GM18868 (cell line): ENCODE results near the gene ZNF648.
"Not testable (repeated sequence)": the region's sequence is repeated elsewhere in the genome, so short reads cannot be mapped to it uniquely, and the experiment has no call there.

Experiments used
- ATAC-seq: cut with Tn5 transposase; IDR thresholded peaks from one replicate; pipeline ENCODE4 v1.9.1; 2021; ENCODE audit warnings: mild to moderate bottlenecking, moderate library complexity; ENCODE audit not compliant: unreplicated experiment

ZNF648 gene

GRCh38 chr1:182029379-182030331 lies 31.9 kb downstream of the ZNF648 start:
- peak; percentile 93 for ATAC-seq

- ATAC-seq: no peak
Observed at GRCh38 chr1:182029002-182029378, 32.5 kb downstream of the ZNF648 start.

GRCh38 chr1:182015360-182015759 lies 46.2 kb downstream of the ZNF648 start:
- ATAC-seq: no peak

- ATAC-seq: not testable (repeated sequence)
Observed at GRCh38 chr1:182010800-182011370, 50.6 kb downstream of the ZNF648 start.

- ATAC-seq: not testable (repeated sequence)
Observed at GRCh38 chr1:182005398-182005797, 56.1 kb downstream of the ZNF648 start.

- ATAC-seq: no peak
Observed at GRCh38 chr1:182004601-182005000, 56.9 kb downstream of the ZNF648 start.
